ENCODE measurements around the gene CASP2.

GRCh38 chr7:143244321-143244720 is 43.8 kb upstream of the CASP2 start:
- no peak for TF ChIP-seq CTCF (IDR thresholded peaks at IDR 0.05)
- TF ChIP-seq POLR2A (IDR thresholded peaks at IDR 0.05): no peak
